NB4 (cell line): ENCODE measurements around the gene MSRB3.

ENCODE experiments used
- DNase-seq: peaks from one replicate; pipeline ENCODE4 v3.0.0; 2010; ENCODE audit warnings: low read depth
- H3K4me3 ChIP-seq: one replicate; pipeline ENCODE4 v1.5.1; 2011; ENCODE audit warnings: mild to moderate bottlenecking, low read depth, low read length, moderate library complexity
- CTCF ChIP-seq: IDR thresholded peaks from one replicate; pipeline ENCODE4 v1.5.1; 2012; ENCODE audit warnings: low read depth, low read length
- MAX ChIP-seq: IDR thresholded peaks from 2 replicates; pipeline ENCODE4 v1.6.1; 2011; ENCODE audit warnings: low read depth, low read length
- MYC ChIP-seq: IDR thresholded peaks from 2 replicates; pipeline ENCODE4 v1.6.1; 2011; ENCODE audit warnings: low read depth, low read length
- POLR2A ChIP-seq: IDR thresholded peaks from 2 replicates; pipeline ENCODE4 v1.6.1; 2011; ENCODE audit warnings: mild to moderate bottlenecking; ENCODE audit not compliant: insufficient read length; ENCODE audit errors: extremely low read depth

Gene MSRB3

GRCh38 chr12:65511134-65511834, 232.8 kb downstream of the MSRB3 start:
- no peak for DNase-seq
- no peak for TF ChIP-seq POLR2A
- TF ChIP-seq MYC: no peak
- no peak for TF ChIP-seq MAX
- TF ChIP-seq CTCF: no peak
- no peak overlapping the region for H3K4me3 ChIP-seq

GRCh38 chr12:65511912-65512311, 233.4 kb downstream of the MSRB3 start:
- no peak overlapping the region for H3K4me3 ChIP-seq
- DNase-seq: no peak
- no peak for TF ChIP-seq CTCF
- TF ChIP-seq POLR2A: no peak
- no peak for TF ChIP-seq MAX
